Measurements from ENCODE around the gene CKAP2.
"Not testable (repeated sequence)": the region's sequence is repeated elsewhere in the genome, so short reads cannot be mapped to it uniquely, and the experiment has no call there.

The CKAP2 gene

DNA sequence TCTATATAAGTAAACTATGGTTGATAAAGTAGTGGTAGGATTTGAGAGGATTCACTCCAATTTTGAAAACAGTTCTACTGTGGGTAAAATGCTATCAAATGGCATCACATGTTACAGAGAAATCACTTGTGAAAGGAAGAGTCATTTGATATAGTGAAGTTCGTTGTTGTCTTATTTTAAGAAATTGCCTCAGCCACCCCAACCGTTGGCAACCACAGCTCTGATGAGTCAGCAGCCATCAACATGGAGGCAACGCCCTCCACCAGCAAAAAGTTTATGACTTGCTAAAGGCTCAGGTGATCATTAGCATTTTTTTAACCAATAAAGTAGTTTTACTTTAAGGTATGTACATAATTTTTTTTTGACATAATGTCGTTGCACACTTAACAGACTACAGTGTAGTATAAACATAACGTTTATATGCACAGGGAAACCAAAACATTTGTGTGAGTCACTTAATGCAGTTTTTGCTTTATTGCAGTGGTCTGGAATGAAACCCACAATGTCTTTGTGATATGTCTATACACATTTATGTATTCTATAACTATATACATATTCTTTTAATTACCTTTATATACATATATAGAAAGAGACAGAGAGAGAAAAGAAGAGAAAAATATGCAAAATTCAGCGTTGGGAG is 58.8 kb downstream of the CKAP2 start:
- POLR2A ChIA-PET; DNase-seq (ENCODE audit: extremely low spot score); CTCF ChIA-PET: not testable (repeated sequence)

DNA sequence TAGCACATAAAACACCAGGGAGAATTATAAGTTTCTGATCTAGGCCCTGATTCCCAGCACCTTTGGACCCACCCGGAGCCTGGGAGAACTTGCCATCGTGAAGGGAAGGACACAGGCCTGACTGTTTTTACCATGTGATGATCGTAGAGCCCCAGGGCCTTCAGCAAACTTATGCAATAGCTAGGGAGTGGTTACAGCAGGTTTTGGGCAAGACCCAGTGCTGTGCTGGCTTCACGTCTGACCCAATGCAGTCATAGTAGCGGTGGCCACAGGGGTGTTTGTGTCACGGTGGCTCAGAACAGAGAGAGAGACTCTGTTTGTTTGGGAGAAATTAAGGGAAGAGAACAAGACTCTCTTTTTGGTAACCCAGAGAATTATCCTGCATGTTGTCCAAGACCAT is 68.0 kb downstream of the CKAP2 start:
- DNase-seq (ENCODE audit: extremely low spot score); POLR2A ChIA-PET; CTCF ChIA-PET: not testable (repeated sequence)
